ENCODE results near the gene AQP1. TPM values are rescaled to one million over a fixed set of nuclear protein-coding genes. Genes with fewer than 3 reads are reported as not detected.

The AQP1 gene
- polyA plus RNA-seq, 2 of the 4 experiments (the other 2 are of a cell fraction): 0.49 to 0.58 TPM

- CTCF ChIA-PET: interaction anchor here (1.0 kb wide), 1 partner anchor 36 kb away, joined by 3 read pairs; no protein-coding TSS in a partner anchor
- Histone ChIP-seq H3K27ac (no peak overlapping the region), H3K9me3 (no peaks in the 10 kb centered on the region), H3K4me3 (no peak overlapping the region), H3K4me2 (no peak overlapping the region), H3K4me1 (peaks cover 10% of the 10 kb centered on the region; the same call in 2 of the 3 replicates)
- no peak for DNase-seq (ENCODE audit: low read depth in 1 of 2, low spot score in 1 of 2)
- FAIRE-seq: no peak
- ATAC-seq: no peak
- POLR2A ChIA-PET: interaction anchor here (0.7 kb wide), 1 partner anchor 22 kb away, joined by 10 read pairs; no protein-coding TSS in a partner anchor
- TF ChIP-seq E2F6 (IDR thresholded peaks at IDR 0.05; ENCODE audit: borderline replicate concordance, low read depth) (no peak), ELK1 (IDR thresholded peaks at IDR 0.05; ENCODE audit: low read depth, low read length) (no peak), RNF2 (IDR thresholded peaks at IDR 0.05; ENCODE audit: borderline replicate concordance, low read depth) (no peak), FOXS1 (CRISPR knock-in tag; IDR thresholded peaks at IDR 0.05) (no peak), MAZ (IDR thresholded peaks at IDR 0.05; ENCODE audit: borderline replicate concordance, low read depth, low read length) (no peak), ESRRA (IDR thresholded peaks at IDR 0.05; ENCODE audit: borderline replicate concordance, low read length) (no peak), EHF (CRISPR knock-in tag; IDR thresholded peaks at IDR 0.05) (no peak), EHMT2 (IDR thresholded peaks at IDR 0.05; ENCODE audit: low read depth) (no peak), TP53 (CRISPR knock-in tag; IDR thresholded peaks at IDR 0.05) (no peak), ATOH8 (CRISPR knock-in tag; IDR thresholded peaks at IDR 0.05; ENCODE audit: low read depth) (no peak), RARB (CRISPR knock-in tag; IDR thresholded peaks at IDR 0.05) (no peak), GATA3 (IDR thresholded peaks at IDR 0.05; ENCODE audit: borderline replicate concordance) (no peak), BHLHE40 (IDR thresholded peaks at IDR 0.05; ENCODE audit: low read depth, low read length) (no peak), REST (IDR thresholded peaks at IDR 0.05) (no peak), ZFP36 (IDR thresholded peaks at IDR 0.05; ENCODE audit: borderline replicate concordance, partially characterized antibody) (no peak), HEYL (CRISPR knock-in tag; IDR thresholded peaks at IDR 0.05) (no peak), PHF8 (IDR thresholded peaks at IDR 0.05; ENCODE audit: borderline replicate concordance, low read depth) (no peak), SMC3 (IDR thresholded peaks at IDR 0.05) (no peak), CBX8 (IDR thresholded peaks at IDR 0.05) (no peak)
- 75% methylated on average over 5 of the region's 11 CpGs for whole genome bisulfite sequencing (ENCODE audit: missing lambda C conversion rate)
Observed at GRCh38 chr7:30902466-30902865, 9.2 kb upstream of the AQP1 start.

- no peak for DNase-seq (ENCODE audit: low read depth in 1 of 2, low spot score in 1 of 2)
- no peak for ATAC-seq
- Histone ChIP-seq H3K4me3 (no peak overlapping the region), H3K9me3 (no peaks in the 10 kb centered on the region), H3K27ac (no peak overlapping the region), H3K4me2 (no peak overlapping the region), H3K4me1 (peaks cover 8% of the 10 kb centered on the region; the same call in 2 of the 3 replicates)
- no peak for TF ChIP-seq HOXB13 (CRISPR knock-in tag; IDR thresholded peaks at IDR 0.05; ENCODE audit: low read depth)
- no peak for TF ChIP-seq CBX8 (IDR thresholded peaks at IDR 0.05)
- POLR2A ChIA-PET: no interaction called here
- no peak for FAIRE-seq
- CTCF ChIA-PET: interaction anchor here (0.7 kb wide), 1 partner anchor 28 kb away, joined by 3 read pairs; no protein-coding TSS in a partner anchor
- 78% methylated on average over 6 of the region's 8 CpGs for WGBS (ENCODE audit: missing lambda C conversion rate)
Observed at GRCh38 chr7:30903146-30903545, 8.5 kb upstream of the AQP1 start.

All from A549 (cell line).